Pancreas (tissue), 10 donors: ENCODE data around the gene CLDN7. TPM values are rescaled to one million over a fixed set of nuclear protein-coding genes. Genes with fewer than 3 reads are reported as not detected.
A peak's percentile ranks its signal among the peaks of the same experiment; 100 is the strongest.

Experiments used
- ATAC-seq, 4 donors: fragments of 200-7000 bp; cut with Tn5 transposase; one replicate each; pipeline versions ENCODE4 v1.8.0 to v1.9.1; 2020; ENCODE audit warnings: mild to moderate bottlenecking in 4 of 4, moderate library complexity in 4 of 4
- DNase-seq, 6 donors: peaks; one replicate each; pipeline ENCODE4 v3.0.0-alpha.2; 2020
- FAIRE-seq: peaks from 2 replicates; lab custom pipeline; 2012; peaks lifted over from hg19 to GRCh38; lab: Jason Lieb, UNC
- H3K27ac ChIP-seq, 4 donors: fragments of 200-600 bp; sonication (generic); 1 replicate in 3 of 4; 2 replicates in 1 of 4; pipeline versions ENCODE4 v1.5.0 to v1.8.0; 2020
- H3K27me3 ChIP-seq, 4 donors: fragments of 200-600 bp; one replicate each; pipeline ENCODE4 v1.8.0; 2021
- H3K36me3 ChIP-seq, 3 donors: fragments of 200-600 bp; sonication (generic) in 1 of 3; one replicate each; pipeline versions ENCODE4 v1.5.0 to v1.8.0; 2020 to 2021
- H3K4me1 ChIP-seq, 3 donors: fragments of 200-600 bp; one replicate each; pipeline ENCODE4 v1.8.0; 2021
- H3K4me3 ChIP-seq, 4 donors: fragments of 200-600 bp; sonication (generic) in 2 of 4; one replicate each; pipeline versions ENCODE4 v1.5.0 to v1.8.0; 2020 to 2021
- H3K9me3 ChIP-seq, 4 donors: fragments of 200-600 bp; one replicate each; pipeline ENCODE4 v1.8.0; 2021
- CTCF ChIP-seq, 4 donors: fragments of 200-600 bp; sonication (generic) in 3 of 4; IDR thresholded peaks; one replicate each; pipeline versions ENCODE4 v1.5.0 to v1.8.0; 2021; ENCODE audit warnings: antibody characterized with exemption in 4 of 4
- WGBS, 2 donors: extraction: QIAGEN DNeasy Blood & Tissue Kit; methylation state at CpG; one replicate each; pipeline ENCODE4 v1.1.7; 2013; 5-methylcytosine and 5-hydroxymethylcytosine counted together
- intact Hi-C, 3 donors: fragments of 100-400 bp; cut with DNase I; formaldehyde crosslinking; loops; one replicate each; pipeline versions ENCODE4 v1.11.1 to v1.14.2; 2022
- polyA plus RNA-seq, 2 donors: library from polyadenylated mRNA; stranded (reverse); fragments of 200-250 nt; gene quantifications; one replicate each; pipeline ENCODE4 v1.2.3, GENCODE V29; 2013
- total RNA-seq, 6 donors: library from RNA; stranded (reverse); fragmentation: NEBNext Ultra II Directional in 4 of 6; extraction: Animal tissue kit (Norgen Biotek cat#: 25700) in 4 of 6; gene quantifications; one replicate each; pipeline versions ENCODE4 v1.2.1 to v1.2.4, GENCODE V29; 2021 to 2023
- donor health status: healthy with polysubstance abuse.
- donor health status: DM: no; HTN: no; CAD: no; lungs with moderate emphysema.
- donor health status: DM: no; HTN: no; CAD: no.
- donor health status: control.
- donor health status: control.
- donor health status: Bipolar disorder and iron deficiency.
- donor health status: DM: yes; HTN: yes; CAD: no.
- donor health status: DM: no; HTN: no; CAD: no.
- donor health status: DM: no; HTN: no; CAD: no.
- donor health status: DM: yes; HTN: yes; CAD: no.

Gene CLDN7
- total and polyA plus RNA-seq, 8 donors: 49.1 to 89.7 (median 62.4) TPM

- ATAC-seq (no peak), FAIRE-seq (no peak), DNase-seq (peak in 1 of 6 donors; percentile 76)
- Histone ChIP-seq H3K9me3 (no peaks in the 10 kb centered on the region), H3K27me3 (no peaks in the 10 kb centered on the region), H3K4me3 (no peak overlapping the region), H3K27ac (no peak overlapping the region), H3K4me1 (peaks cover under 1 to 7% (median 4%) of the 10 kb centered on the region in 3 donors), H3K36me3 (peaks cover 11 to 60% (median 24%) of the 10 kb centered on the region in 3 donors)
- intact Hi-C loops: no loop called here
- 87 to 90% methylated on average over 31 of the region's 31 CpGs for WGBS, 2 donors
- no peak for TF ChIP-seq CTCF (IDR thresholded peaks at IDR 0.05)
Observed at GRCh38 chr17:7226721-7227710, 35.3 kb downstream of the CLDN7 start.

GRCh38 chr17:7225711-7226331 is 36.5 kb downstream of the CLDN7 start:
- H3K36me3 ChIP-seq: peaks cover 11 to 69% (median 24%) of the 10 kb centered on the region in 3 donors
- ATAC-seq: peak in 1 of 4 donors; percentile 2
- no peak overlapping the region for H3K4me3 ChIP-seq
- DNase-seq: peak in 2 of 6 donors; percentile 51 to 80
- H3K4me1 ChIP-seq: peaks cover 12 to 17% (median 13%) of the 10 kb centered on the region in 3 donors
- H3K27me3 ChIP-seq: no peaks in the 10 kb centered on the region
- intact Hi-C loops: no loop called here
- no peaks in the 10 kb centered on the region for H3K9me3 ChIP-seq
- 78 to 81% methylated on average over 18 to 21 of the region's 21 CpGs for WGBS, 2 donors
- no peak for FAIRE-seq
- TF ChIP-seq CTCF (IDR thresholded peaks at IDR 0.05): no peak
- H3K27ac ChIP-seq: peak overlapping the region in 1 of 4 donors; percentile 13

GRCh38 chr17:7224661-7225111 is 37.6 kb downstream of the CLDN7 start:
- H3K36me3 ChIP-seq: peaks cover 11 to 65% (median 24%) of the 10 kb centered on the region in 3 donors
- no peak for FAIRE-seq
- WGBS, 2 donors: 61 to 62% methylated on average over 15 of the region's 15 CpGs
- no peaks in the 10 kb centered on the region for H3K9me3 ChIP-seq
- peak overlapping the region in 2 of 4 donors; percentile 13 to 50 for H3K27ac ChIP-seq
- H3K4me1 ChIP-seq: peaks cover 12 to 20% (median 14%) of the 10 kb centered on the region in 3 donors
- DNase-seq: peak in 2 of 6 donors; percentile 43 to 76
- intact Hi-C loops: no loop called here
- H3K27me3 ChIP-seq: no peaks in the 10 kb centered on the region
- ATAC-seq: no peak
- TF ChIP-seq CTCF (IDR thresholded peaks at IDR 0.05): no peak
- no peak overlapping the region for H3K4me3 ChIP-seq

DNA sequence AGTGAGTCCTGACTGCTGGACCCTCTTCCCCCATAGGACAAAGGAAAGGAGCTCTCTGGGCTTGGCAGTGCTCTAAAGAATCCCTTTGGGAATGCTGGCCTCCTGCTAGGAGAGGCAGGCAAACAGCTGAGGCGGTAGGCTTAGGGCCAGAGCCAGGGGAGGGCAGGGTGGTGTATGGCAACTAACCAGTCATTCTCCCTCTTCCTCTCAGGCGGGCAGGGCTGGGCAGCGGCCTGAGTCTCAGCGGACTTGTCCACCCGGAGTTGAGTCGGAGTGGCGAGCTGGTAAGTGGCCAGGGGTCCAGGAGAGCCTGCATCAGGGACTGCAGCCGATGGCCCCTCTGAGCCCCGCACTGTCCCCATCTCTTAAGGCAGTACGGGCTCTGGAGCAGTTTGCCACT is 38.2 kb downstream of the CLDN7 start:
- H3K4me3 ChIP-seq: no peak overlapping the region
- no peaks in the 10 kb centered on the region for H3K27me3 ChIP-seq
- peaks cover 11 to 59% (median 19%) of the 10 kb centered on the region in 3 donors for H3K36me3 ChIP-seq
- no peak for TF ChIP-seq CTCF (IDR thresholded peaks at IDR 0.05)
- intact Hi-C loops: no loop called here
- no peaks in the 10 kb centered on the region for H3K9me3 ChIP-seq
- peak overlapping the region; percentile 5 to 37 (median 14) for H3K27ac ChIP-seq
- H3K4me1 ChIP-seq: peaks cover 12 to 23% (median 14%) of the 10 kb centered on the region in 3 donors
- FAIRE-seq (no peak), ATAC-seq (no peak), DNase-seq (peak in 2 of 6 donors; percentile 63 to 83)
- WGBS, 2 donors: 73 to 80% methylated on average over 10 of the region's 10 CpGs
